Lower leg skin (tissue), 4 donors: Measurements from ENCODE around the gene NPDC1. TPM values are rescaled to one million over a fixed set of nuclear protein-coding genes. Genes with fewer than 3 reads are reported as not detected.

Experiments
- DNase-seq, 2 donors: peaks; one replicate each; pipeline ENCODE4 v3.0.0-alpha.2; 2019; ENCODE audit warnings: low spot score in 2 of 2
- H3K4me3 ChIP-seq: fragments of 200-600 bp; sonication (generic); 2 replicates; pipeline ENCODE4 v1.5.1; 2017; ENCODE audit warnings: mild to moderate bottlenecking, low read depth; ENCODE audit not compliant: poor library complexity, severe bottlenecking
- CTCF ChIP-seq, 3 donors: fragments of 450-650 bp; IDR thresholded peaks; one replicate each; pipeline ENCODE4 v1.5.1; 2016; ENCODE audit warnings: antibody characterized with exemption in 3 of 3, mild to moderate bottlenecking in 3 of 3, moderate library complexity in 2 of 3
- POLR2A ChIP-seq, 2 donors: fragments of 450-650 bp; IDR thresholded peaks; one replicate each; pipeline ENCODE4 v1.6.1; 2016 to 2017; ENCODE audit warnings: antibody characterized with exemption in 2 of 2, mild to moderate bottlenecking in 1 of 2, moderate library complexity in 1 of 2
- WGBS, 2 donors: methylation state at CpG; one replicate each; pipeline ENCODE4 v1.1.5; 2018; 5-methylcytosine and 5-hydroxymethylcytosine counted together
- intact Hi-C: fragments of 100-400 bp; cut with DNase I; formaldehyde crosslinking; loops from one replicate; pipeline ENCODE4 v1.15.0; 2023; ENCODE audit warnings: low total_unique reads
- total RNA-seq, 4 donors: library from RNA; depleted of rRNA; stranded (reverse); fragments of >200 nt; gene quantifications; one replicate each; pipeline ENCODE4 v1.1.0, GENCODE V29; 2016

The NPDC1 gene
- total RNA-seq, 4 donors from 2014 or later, result 29.1 to 63.9 (median 56.1) TPM

- DNase-seq, result no peak
- WGBS, 2 donors, result 94 to 97% methylated on average over 26 to 27 of the region's 28 CpGs
- TF ChIP-seq CTCF (IDR thresholded peaks at IDR 0.05) (no peak), POLR2A (IDR thresholded peaks at IDR 0.05) (no peak)
- no peak overlapping the region for H3K4me3 ChIP-seq
- intact Hi-C loops, result no loop called here
These were observed 28.9 kb downstream of the NPDC1 start for GRCh38 chr9:137017071-137017470.

GRCh38 chr9:137016436-137016835 is 29.5 kb downstream of the NPDC1 start:
- 91 to 94% methylated on average over 6 to 10 of the region's 16 CpGs for WGBS, 2 donors
- no peak overlapping the region for H3K4me3 ChIP-seq
- DNase-seq, result no peak
- TF ChIP-seq CTCF (IDR thresholded peaks at IDR 0.05) (no peak), POLR2A (IDR thresholded peaks at IDR 0.05) (no peak)
- intact Hi-C loops, result no loop called here

- no peak for TF ChIP-seq POLR2A (IDR thresholded peaks at IDR 0.05)
- TF ChIP-seq CTCF (IDR thresholded peaks at IDR 0.05), result no peak
- 97 to 98% methylated on average over 20 to 21 of the region's 21 CpGs for WGBS, 2 donors
- intact Hi-C loops, result no loop called here
- no peak overlapping the region for H3K4me3 ChIP-seq
- no peak for DNase-seq
These were observed 30.0 kb downstream of the NPDC1 start for GRCh38 chr9:137015976-137016375.

GRCh38 chr9:137015540-137015930 is 30.4 kb downstream of the NPDC1 start:
- H3K4me3 ChIP-seq, result no peak overlapping the region
- intact Hi-C loops, result no loop called here
- no peak for TF ChIP-seq CTCF (IDR thresholded peaks at IDR 0.05)
- TF ChIP-seq POLR2A (IDR thresholded peaks at IDR 0.05), result no peak
- 95 to 98% methylated on average over 25 of the region's 25 CpGs for WGBS, 2 donors
- no peak for DNase-seq

- no peak for TF ChIP-seq POLR2A (IDR thresholded peaks at IDR 0.05)
- no peak for TF ChIP-seq CTCF (IDR thresholded peaks at IDR 0.05)
- H3K4me3 ChIP-seq, result no peak overlapping the region
- 92 to 95% methylated on average over 28 to 35 of the region's 36 CpGs for WGBS, 2 donors
- DNase-seq, result no peak
- intact Hi-C loops, result no loop called here
These were observed 31.0 kb downstream of the NPDC1 start for GRCh38 chr9:137014776-137015539.

GRCh38 chr9:137014166-137014565 is 31.8 kb downstream of the NPDC1 start:
- 87 to 91% methylated on average over 15 to 23 of the region's 23 CpGs for WGBS, 2 donors
- no peak overlapping the region for H3K4me3 ChIP-seq
- no peak for DNase-seq
- no peak for TF ChIP-seq POLR2A (IDR thresholded peaks at IDR 0.05)
- no peak for TF ChIP-seq CTCF (IDR thresholded peaks at IDR 0.05)
- intact Hi-C loops, result no loop called here
